PC-9 (cell line): ENCODE data around the gene ZFPM1. TPM values are rescaled to one million over a fixed set of nuclear protein-coding genes. Genes with fewer than 3 reads are reported as not detected.

Experiments
- BruUV-seq: library from RNA; stranded (reverse); fragments of 400-500 nt; replicated peaks from 2 replicates; lab custom pipeline; 2021; lab: Mats Ljungman, UMichigan
- CTCF ChIA-PET: fragments of 300-600 bp; sonication (Branson Sonifier 250); formaldehyde crosslinking; loops from one replicate; lab custom pipeline; 2022; ENCODE audit warnings: antibody characterized with exemption; lab: Charles Lee
- POLR2A ChIA-PET: fragments of 300-600 bp; sonication (Branson Sonifier 250); formaldehyde crosslinking; loops from one replicate; lab custom pipeline; 2022; ENCODE audit warnings: antibody characterized with exemption; ENCODE audit not compliant: unreplicated experiment; lab: Charles Lee
- DNase-seq, 2 experiments: peaks; one replicate each; pipeline versions ENCODE4 v3.0.0 to v3.0.0-alpha.2; 2015 to 2022; ENCODE audit warnings: mixed read lengths in 1 of 2
- H2AFZ ChIP-seq: fragments of 200-600 bp; sonication (generic); 2 replicates; pipeline ENCODE4 v1.8.1; 2017; ENCODE audit warnings: antibody characterized with exemption
- H3F3A ChIP-seq: fragments of 200-600 bp; sonication (generic); 2 replicates; pipeline ENCODE4 v1.8.1; 2017; ENCODE audit warnings: antibody characterized with exemption, mild to moderate bottlenecking, low read depth; ENCODE audit not compliant: insufficient read depth
- H3K27ac ChIP-seq: fragments of 200-600 bp; sonication (generic); 2 replicates; pipeline ENCODE4 v1.6.1; 2016; ENCODE audit warnings: mixed run types
- H3K27me3 ChIP-seq: fragments of 200-600 bp; sonication (generic); 2 replicates; pipeline ENCODE4 v1.6.1; 2016; ENCODE audit warnings: low read depth, mixed run types; ENCODE audit not compliant: insufficient read depth
- H3K36me3 ChIP-seq: fragments of 200-600 bp; sonication (generic); 2 replicates; pipeline ENCODE4 v1.6.1; 2016; ENCODE audit warnings: low read depth, mixed run types
- H3K4me1 ChIP-seq: fragments of 200-600 bp; sonication (generic); replicated peaks from 2 replicates; pipeline ENCODE4 v1.6.1; 2016; ENCODE audit warnings: mixed run types; ENCODE audit not compliant: insufficient read depth
- H3K4me2 ChIP-seq: fragments of 200-600 bp; sonication (generic); 2 replicates; pipeline ENCODE4 v1.6.1; 2017; ENCODE audit warnings: mixed run types
- H3K4me3 ChIP-seq: fragments of 200-600 bp; sonication (generic); 2 replicates; pipeline ENCODE4 v1.6.1; 2016; ENCODE audit warnings: mixed run types
- H3K79me2 ChIP-seq: fragments of 200-600 bp; sonication (generic); 2 replicates; pipeline ENCODE4 v1.6.1; 2017; ENCODE audit warnings: low read depth, mixed run types
- H3K9me2 ChIP-seq: fragments of 200-600 bp; sonication (generic); 2 replicates; pipeline ENCODE4 v1.8.1; 2017; ENCODE audit warnings: mild to moderate bottlenecking; ENCODE audit not compliant: insufficient read depth
- H3K9me3 ChIP-seq: fragments of 200-600 bp; sonication (generic); 2 replicates; pipeline ENCODE4 v1.8.1; 2016; ENCODE audit warnings: low read depth; ENCODE audit not compliant: insufficient read depth
- H4K20me1 ChIP-seq: fragments of 200-600 bp; sonication (generic); 2 replicates; pipeline ENCODE4 v1.8.1; 2017; ENCODE audit not compliant: insufficient read depth
- CTCF ChIP-seq: fragments of 200-600 bp; sonication (generic); conservative IDR thresholded peaks from 2 replicates; pipeline ENCODE4 v1.6.1; 2017; ENCODE audit warnings: mixed run types, antibody characterized with exemption, mild to moderate bottlenecking, moderate library complexity
- EZH2 ChIP-seq: fragments of 200-600 bp; sonication (generic); IDR thresholded peaks from 2 replicates; pipeline ENCODE4 v1.8.0; 2017; ENCODE audit warnings: antibody characterized with exemption, low read depth
- intact Hi-C: fragments of 100-400 bp; cut with micrococcal nuclease; formaldehyde crosslinking; loops from one replicate; pipeline ENCODE4 v1.10.0; 2022; ENCODE audit not compliant: unreplicated experiment
- total RNA-seq: library from RNA; stranded (reverse); gene quantifications from 2 replicates; pipeline ENCODE4 v1.2.3, GENCODE V29; 2021

ZFPM1 gene
- total RNA-seq, 1 experiment from 2014 or later: 19.7 TPM

GRCh38 chr16:88529596-88529995 is 76.5 kb downstream of the ZFPM1 start:
- Histone ChIP-seq H3K27ac (no peak overlapping the region), H3K4me3 (no peak overlapping the region), H2AFZ (no peak overlapping the region), H3K4me1 (no peaks in the 10 kb centered on the region), H3K9me2 (no peaks in the 10 kb centered on the region), H3K36me3 (no peaks in the 10 kb centered on the region), H3K27me3 (no peaks in the 10 kb centered on the region), H4K20me1 (no peaks in the 10 kb centered on the region), H3K9me3 (no peaks in the 10 kb centered on the region), H3F3A (no peaks in the 10 kb centered on the region), H3K79me2 (no peaks in the 10 kb centered on the region), H3K4me2 (no peak overlapping the region)
- ChIA-PET CTCF (no interaction called here), POLR2A (no interaction called here)
- intact Hi-C loops: no loop called here
- no peak for DNase-seq
- TF ChIP-seq CTCF (no peak), EZH2 (no peak)
- no TSS peak for BruUV-seq

DNA sequence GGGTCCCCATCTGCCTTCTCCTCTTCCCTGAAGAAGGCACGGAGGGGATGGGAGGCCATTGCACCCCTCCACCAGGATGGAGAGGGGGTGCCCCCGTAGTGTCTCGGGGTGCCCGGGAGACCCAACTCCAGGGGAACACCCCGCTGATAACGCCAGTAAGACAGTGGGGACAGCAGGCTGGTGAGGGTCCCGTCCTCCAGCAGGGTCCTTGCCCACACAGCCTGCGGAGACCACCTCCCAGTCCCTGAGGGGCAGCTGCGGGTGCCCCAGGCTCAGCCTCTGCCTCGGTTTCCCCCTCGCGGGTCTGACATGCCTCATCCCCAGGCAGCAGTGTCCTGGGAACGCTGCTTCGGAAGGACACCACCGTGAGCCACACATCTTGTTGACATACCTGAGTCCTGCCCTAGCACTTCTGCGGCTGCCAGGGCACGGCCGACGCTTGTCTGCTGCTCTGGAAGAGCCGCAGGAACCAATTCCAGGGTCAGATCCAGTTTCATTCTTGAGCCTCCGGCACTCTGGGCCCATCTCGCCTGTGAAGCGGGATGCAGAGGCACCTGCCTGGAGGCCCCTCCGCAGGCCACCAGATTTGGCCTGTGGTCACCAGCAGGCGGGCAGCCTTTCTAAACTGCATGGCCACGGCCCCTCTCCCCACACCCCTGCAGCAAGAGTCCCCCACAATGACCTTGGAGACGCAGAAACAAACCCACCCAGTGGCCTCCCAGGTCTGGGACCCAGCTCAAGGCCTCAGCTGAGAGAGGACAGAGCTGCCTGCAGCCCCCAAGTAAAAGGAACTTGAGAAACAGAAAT is 77.2 kb downstream of the ZFPM1 start:
- H3K4me3 ChIP-seq: no peak overlapping the region
- peaks cover 5% of the 10 kb centered on the region; the same call in 1 of the 2 replicates for H3K79me2 ChIP-seq
- peaks cover 4% of the 10 kb centered on the region for H3K4me1 ChIP-seq
- no peak overlapping the region for H2AFZ ChIP-seq
- H3K4me2 ChIP-seq: no peak overlapping the region
- no peak for DNase-seq
- H3F3A ChIP-seq: no peaks in the 10 kb centered on the region
- H4K20me1 ChIP-seq: peaks cover 4% of the 10 kb centered on the region; the same call in 1 of the 2 replicates
- ChIA-PET POLR2A (no interaction called here), CTCF (no interaction called here)
- no peaks in the 10 kb centered on the region for H3K36me3 ChIP-seq
- H3K9me3 ChIP-seq: no peaks in the 10 kb centered on the region
- no peaks in the 10 kb centered on the region for H3K9me2 ChIP-seq
- no peak overlapping the region for H3K27ac ChIP-seq
- intact Hi-C loops: no loop called here
- no TSS peak for BruUV-seq
- TF ChIP-seq CTCF (no peak), EZH2 (no peak)
- no peaks in the 10 kb centered on the region for H3K27me3 ChIP-seq

- Histone ChIP-seq H3F3A (peaks cover 2% of the 10 kb centered on the region; the same call in 1 of the 2 replicates), H3K79me2 (peaks cover 8% of the 10 kb centered on the region; the same call in 1 of the 2 replicates), H3K4me1 (peaks cover 6% of the 10 kb centered on the region), H3K9me2 (no peaks in the 10 kb centered on the region), H4K20me1 (peaks cover 6% of the 10 kb centered on the region; the same call in 1 of the 2 replicates), H3K27ac (no peak overlapping the region), H3K27me3 (no peaks in the 10 kb centered on the region), H3K36me3 (no peaks in the 10 kb centered on the region), H3K4me3 (no peak overlapping the region), H2AFZ (no peak overlapping the region), H3K4me2 (no peak overlapping the region), H3K9me3 (no peaks in the 10 kb centered on the region)
- ChIA-PET CTCF (no interaction called here), POLR2A (no interaction called here)
- TF ChIP-seq CTCF: no peak
- no peak for TF ChIP-seq EZH2
- intact Hi-C loops: no loop called here
- no TSS peak for BruUV-seq
- no peak for DNase-seq
Measured at GRCh38 chr16:88530858-88531203, 77.8 kb downstream of the ZFPM1 start.
